Thyroid gland (tissue), 4 donors: ENCODE results near the gene TREH. TPM values are rescaled to one million over a fixed set of nuclear protein-coding genes. Genes with fewer than 3 reads are reported as not detected.

Experiments
- DNase-seq, 2 donors: peaks; one replicate each; pipeline ENCODE4 v3.0.0-alpha.2; 2019
- H3K27ac ChIP-seq, 3 donors: fragments of 200-600 bp; sonication (generic); 1 replicate in 2 of 3; 2 replicates in 1 of 3; pipeline ENCODE4 v1.5.1; 2016 to 2019; ENCODE audit warnings: mild to moderate bottlenecking in 1 of 3, moderate library complexity in 1 of 3
- H3K27me3 ChIP-seq: fragments of 200-600 bp; sonication (generic); one replicate; pipeline ENCODE4 v1.5.1; 2019
- H3K36me3 ChIP-seq, 2 donors: fragments of 200-600 bp; sonication (generic); one replicate each; pipeline ENCODE4 v1.5.1; 2016 to 2019
- H3K4me1 ChIP-seq, 2 donors: fragments of 200-600 bp; sonication (generic); one replicate each; pipeline ENCODE4 v1.5.1; 2017 to 2019
- H3K4me3 ChIP-seq, 3 donors: fragments of 200-600 bp; sonication (generic); replicated peaks in 1 of 3; 1 replicate in 2 of 3; 2 replicates in 1 of 3; pipeline ENCODE4 v1.5.1; 2016; ENCODE audit warnings: mild to moderate bottlenecking in 1 of 3
- H3K9me3 ChIP-seq: fragments of 200-600 bp; sonication (generic); one replicate; pipeline ENCODE4 v1.5.1; 2017
- CTCF ChIP-seq, 6 experiments: fragments of 200-600 bp in 3 of 6; fragments of 450-650 bp in 3 of 6; sonication (generic) in 3 of 6; IDR thresholded peaks; one replicate each; pipeline ENCODE4 v1.5.1; 2016 to 2019; ENCODE audit warnings: antibody characterized with exemption in 6 of 6, mild to moderate bottlenecking in 2 of 6, inconsistent platforms in 1 of 6, moderate library complexity in 1 of 6
- POLR2A ChIP-seq, 2 donors: fragments of 450-650 bp; IDR thresholded peaks; one replicate each; pipeline ENCODE4 v1.6.1; 2017; ENCODE audit warnings: antibody characterized with exemption in 2 of 2, mild to moderate bottlenecking in 2 of 2, moderate library complexity in 1 of 2
- WGBS, 2 donors: methylation state at CpG; one replicate each; pipeline ENCODE4 v1.1.5; 2017; 5-methylcytosine and 5-hydroxymethylcytosine counted together
- intact Hi-C: fragments of 100-400 bp; cut with DNase I; formaldehyde crosslinking; loops from one replicate; pipeline ENCODE4 v1.15.1; 2023
- total RNA-seq, 4 donors: library from RNA; depleted of rRNA; stranded (reverse); fragments of >200 nt; gene quantifications; one replicate each; pipeline ENCODE4 v1.2.3, GENCODE V29; 2016

Gene TREH
- total RNA-seq, 4 donors from 2014 or later, result not detected

- TF ChIP-seq POLR2A (IDR thresholded peaks at IDR 0.05), result no peak
- no peak for TF ChIP-seq CTCF (IDR thresholded peaks at IDR 0.05)
- H3K9me3 ChIP-seq, result no peaks in the 10 kb centered on the region
- 46 to 77% methylated on average over 3 to 4 of the region's 4 CpGs for WGBS, 2 donors
- H3K4me3 ChIP-seq, result no peak overlapping the region
- no peaks in the 10 kb centered on the region for H3K27me3 ChIP-seq
- no peak for DNase-seq
- H3K4me1 ChIP-seq, result peaks cover 27 to 35% of the 10 kb centered on the region in 2 donors
- intact Hi-C loops, result no loop called here
- peak overlapping the region; percentile 74 to 79 (median 77) for H3K27ac ChIP-seq
- peaks cover 8 to 13% of the 10 kb centered on the region in 2 donors for H3K36me3 ChIP-seq
Measured at GRCh38 chr11:118633979-118634378, 45.5 kb downstream of the TREH start.

- Histone ChIP-seq H3K9me3 (no peaks in the 10 kb centered on the region), H3K4me1 (peaks cover 23 to 35% of the 10 kb centered on the region in 2 donors), H3K4me3 (no peak overlapping the region), H3K27ac (peak overlapping the region in 2 of 3 donors; percentile 13 to 77), H3K36me3 (peaks cover 12 to 13% of the 10 kb centered on the region in 2 donors), H3K27me3 (no peaks in the 10 kb centered on the region)
- intact Hi-C loops, result no loop called here
- WGBS, 2 donors, result 57 to 88% methylated on average over 1 of the region's 1 CpG
- no peak for DNase-seq
- no peak for TF ChIP-seq POLR2A (IDR thresholded peaks at IDR 0.05)
- TF ChIP-seq CTCF (IDR thresholded peaks at IDR 0.05), result no peak
Measured at GRCh38 chr11:118633319-118633690, 46.1 kb downstream of the TREH start.

GRCh38 chr11:118632577-118633318, 46.7 kb downstream of the TREH start:
- Histone ChIP-seq H3K9me3 (no peaks in the 10 kb centered on the region), H3K4me1 (peaks cover 23 to 35% of the 10 kb centered on the region in 2 donors), H3K4me3 (no peak overlapping the region), H3K27ac (peak overlapping the region in 2 of 3 donors; percentile 40 to 77), H3K27me3 (no peaks in the 10 kb centered on the region), H3K36me3 (peaks cover 16 to 18% of the 10 kb centered on the region in 2 donors)
- intact Hi-C loops, result no loop called here
- no peak for DNase-seq
- 78 to 90% methylated on average over 9 of the region's 9 CpGs for WGBS, 2 donors
- TF ChIP-seq POLR2A (IDR thresholded peaks at IDR 0.05) (no peak), CTCF (IDR thresholded peaks at IDR 0.05) (no peak)

GRCh38 chr11:118631142-118631909, 48.1 kb downstream of the TREH start:
- no peak overlapping the region for H3K27ac ChIP-seq
- no peak for DNase-seq
- intact Hi-C loops, result no loop called here
- no peaks in the 10 kb centered on the region for H3K27me3 ChIP-seq
- H3K9me3 ChIP-seq, result no peaks in the 10 kb centered on the region
- H3K4me3 ChIP-seq, result no peak overlapping the region
- 90 to 91% methylated on average over 13 of the region's 14 CpGs for WGBS, 2 donors
- peaks cover 25 to 29% of the 10 kb centered on the region in 2 donors for H3K36me3 ChIP-seq
- H3K4me1 ChIP-seq, result peaks cover 23 to 35% of the 10 kb centered on the region in 2 donors
- TF ChIP-seq POLR2A (IDR thresholded peaks at IDR 0.05), result no peak
- TF ChIP-seq CTCF (IDR thresholded peaks at IDR 0.05), result no peak
